GM12892 (cell line): Measurements from ENCODE around the gene CACNA1C.

Experiments used
- POLR2A ChIP-seq: IDR thresholded peaks from 2 replicates; pipeline ENCODE4 v1.6.1; 2011; ENCODE audit warnings: low read depth, low read length, control low read depth
- POLR2AphosphoS5 ChIP-seq: IDR thresholded peaks from 2 replicates; pipeline ENCODE4 v1.6.1; 2011; ENCODE audit warnings: low read depth, low read length, control low read depth
- TAF1 ChIP-seq: IDR thresholded peaks from 2 replicates; pipeline ENCODE4 v1.6.1; 2011; ENCODE audit warnings: low read depth, mild to moderate bottlenecking, control low read depth, low read length, borderline replicate concordance

- TF ChIP-seq TAF1 (no peak), POLR2AphosphoS5 (no peak), POLR2A (no peak)
Measured at GRCh38 chr12:2390133-2390532, 337.3 kb downstream of the CACNA1C start.
